ENCODE data around the gene AGMO. TPM values are rescaled to one million over a fixed set of nuclear protein-coding genes. Genes with fewer than 3 reads are reported as not detected.

The AGMO gene
- polyA plus RNA-seq, 1 donor (not counting 4 experiments of a cell fraction or from before 2014, with no cell fraction given), result not detected

DNA sequence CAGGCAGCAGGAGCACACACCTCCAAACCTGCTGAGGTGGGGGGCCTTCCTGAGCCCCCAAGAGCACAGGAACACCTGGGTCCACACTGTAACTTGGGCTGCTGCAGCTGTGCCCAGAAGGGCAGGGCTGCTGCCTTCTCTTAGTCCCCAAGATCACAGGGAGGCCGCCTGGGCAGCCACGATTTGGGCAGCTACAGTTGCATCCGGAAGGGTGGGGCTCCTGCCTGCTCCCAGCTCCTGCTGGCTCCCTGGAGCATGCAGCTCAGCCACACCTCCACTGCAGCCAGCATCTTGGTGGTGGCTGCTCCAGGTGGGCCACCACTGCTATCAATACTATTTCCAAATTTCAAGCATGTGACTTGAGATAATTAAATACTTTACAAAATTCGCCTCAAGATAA, 38.5 kb upstream of the AGMO start:
- Histone ChIP-seq H3K4me2 (ENCODE audit: control insufficient read depth, extremely low read depth, insufficient read depth, low read depth, low read length) (no peak overlapping the region), H3K27ac (ENCODE audit: control insufficient read depth, insufficient read depth, low read length) (no peak overlapping the region)

GRCh38 chr7:15594461-15594860, 32.6 kb upstream of the AGMO start:
- no peak overlapping the region for H3K4me3 ChIP-seq (ENCODE audit: control insufficient read depth in 2 of 3, extremely low read depth in 1 of 3, insufficient read depth in 2 of 3, low read depth in 1 of 3, low read length in 3 of 3)
- H3K9ac ChIP-seq (ENCODE audit: control insufficient read depth, extremely low read depth, insufficient read depth, low read length), result no peak overlapping the region
- TF ChIP-seq EZH2 (IDR thresholded peaks at IDR 0.05; ENCODE audit: low read length) (no peak), CTCF (optimal IDR thresholded peaks at IDR 0.05 in 1 of 3, IDR thresholded peaks at IDR 0.05 in 1 of 3, conservative IDR thresholded peaks at IDR 0.05 in 1 of 3; ENCODE audit: extremely low read depth in 1 of 3, insufficient read depth in 2 of 3, low read length in 3 of 3) (no peak)
- dilution Hi-C loops (cut with MboI; ENCODE audit: extremely low pct_ligation_motif_present, low sequenced_read_pairs), result no loop called here
- DNase-seq (ENCODE audit: low read depth, low spot score), result no peak
- no peaks in the 10 kb centered on the region for H3K36me3 ChIP-seq (ENCODE audit: control insufficient read depth in 2 of 2, extremely low read depth in 1 of 2, insufficient read depth in 2 of 2, low read length in 2 of 2)
- peaks cover 2% of the 10 kb centered on the region for H3K9me3 ChIP-seq (ENCODE audit: control insufficient read depth, low read depth, low read length)
- H4K20me1 ChIP-seq (ENCODE audit: control insufficient read depth, extremely low read depth, insufficient read depth, low read length), result no peaks in the 10 kb centered on the region
- H3K9me1 ChIP-seq (ENCODE audit: control insufficient read depth, extremely low read depth, insufficient read depth, low read length), result no peaks in the 10 kb centered on the region
- H3K27ac ChIP-seq (ENCODE audit: control insufficient read depth, insufficient read depth, low read length), result no peak overlapping the region
- H3K79me2 ChIP-seq (ENCODE audit: control insufficient read depth, insufficient read depth, low read length), result no peaks in the 10 kb centered on the region
- no peaks in the 10 kb centered on the region for H3K27me3 ChIP-seq (ENCODE audit: control insufficient read depth, extremely low read depth, insufficient read depth, low read length)
- H2AFZ ChIP-seq (ENCODE audit: control insufficient read depth, low read length), result no peak overlapping the region
- no peaks in the 10 kb centered on the region for H3K4me1 ChIP-seq (ENCODE audit: control insufficient read depth, extremely low read depth, insufficient read depth, low read length)
- no peak for FAIRE-seq
- no peak overlapping the region for H3K4me2 ChIP-seq (ENCODE audit: control insufficient read depth, extremely low read depth, insufficient read depth, low read depth, low read length)

More for the DNA sequence above, 38.5 kb upstream of the AGMO start:
- H2AFZ ChIP-seq (ENCODE audit: control insufficient read depth, low read length), result no peak overlapping the region
- no peaks in the 10 kb centered on the region for H3K36me3 ChIP-seq (ENCODE audit: control insufficient read depth in 2 of 2, extremely low read depth in 1 of 2, insufficient read depth in 2 of 2, low read length in 2 of 2)
- no peaks in the 10 kb centered on the region for H3K9me1 ChIP-seq (ENCODE audit: control insufficient read depth, extremely low read depth, insufficient read depth, low read length)
- dilution Hi-C loops (cut with MboI; ENCODE audit: extremely low pct_ligation_motif_present, low sequenced_read_pairs), result no loop called here
- H3K9me3 ChIP-seq (ENCODE audit: control insufficient read depth, low read depth, low read length), result peaks cover 4% of the 10 kb centered on the region
- DNase-seq (ENCODE audit: low read depth, low spot score), result no peak
- H3K4me3 ChIP-seq (ENCODE audit: control insufficient read depth in 2 of 3, extremely low read depth in 1 of 3, insufficient read depth in 2 of 3, low read depth in 1 of 3, low read length in 3 of 3), result no peak overlapping the region
- H3K9ac ChIP-seq (ENCODE audit: control insufficient read depth, extremely low read depth, insufficient read depth, low read length), result no peak overlapping the region
- no peaks in the 10 kb centered on the region for H3K27me3 ChIP-seq (ENCODE audit: control insufficient read depth, extremely low read depth, insufficient read depth, low read length)
- no peak for TF ChIP-seq CTCF (optimal IDR thresholded peaks at IDR 0.05 in 1 of 3, IDR thresholded peaks at IDR 0.05 in 1 of 3, conservative IDR thresholded peaks at IDR 0.05 in 1 of 3; ENCODE audit: extremely low read depth in 1 of 3, insufficient read depth in 2 of 3, low read length in 3 of 3)
- TF ChIP-seq EZH2 (IDR thresholded peaks at IDR 0.05; ENCODE audit: low read length), result no peak
- H3K79me2 ChIP-seq (ENCODE audit: control insufficient read depth, insufficient read depth, low read length), result no peaks in the 10 kb centered on the region
- no peaks in the 10 kb centered on the region for H4K20me1 ChIP-seq (ENCODE audit: control insufficient read depth, extremely low read depth, insufficient read depth, low read length)
- no peak for FAIRE-seq
- no peaks in the 10 kb centered on the region for H3K4me1 ChIP-seq (ENCODE audit: control insufficient read depth, extremely low read depth, insufficient read depth, low read length)

Data from keratinocyte (primary cell).